Liver (tissue), 9 donors: ENCODE measurements around the gene DPYD. TPM values are rescaled to one million over a fixed set of nuclear protein-coding genes. Genes with fewer than 3 reads are reported as not detected.
A peak's percentile ranks its signal among the peaks of the same experiment; 100 is the strongest.

Source experiments
- DNase-seq: peaks from one replicate; pipeline ENCODE4 v3.0.0-alpha.2; 2017; ENCODE audit warnings: low spot score
- H3K27ac ChIP-seq, 2 donors: one replicate each; pipeline ENCODE4 v1.7.0; 2013; ENCODE audit warnings: inconsistent platforms in 2 of 2, low read length in 2 of 2, control low read depth in 1 of 2, low read depth in 1 of 2, mild to moderate bottlenecking in 1 of 2
- H3K27me3 ChIP-seq, 4 donors: one replicate each; pipeline versions ENCODE4 v1.6.1 to v1.7.0; 2013; ENCODE audit warnings: low read length in 3 of 4, inconsistent platforms in 1 of 4, mild to moderate bottlenecking in 1 of 4, moderate library complexity in 1 of 4; ENCODE audit not compliant: control insufficient read depth in 4 of 4, insufficient read depth in 4 of 4
- H3K36me3 ChIP-seq, 4 donors: one replicate each; pipeline versions ENCODE4 v1.6.1 to v1.7.0; 2013; ENCODE audit warnings: low read length in 3 of 4, mild to moderate bottlenecking in 3 of 4, low read depth in 1 of 4, moderate library complexity in 1 of 4; ENCODE audit not compliant: control insufficient read depth in 4 of 4, insufficient read depth in 3 of 4
- H3K4me1 ChIP-seq, 4 donors: one replicate each; pipeline versions ENCODE4 v1.6.1 to v1.7.0; 2013; ENCODE audit warnings: low read length in 3 of 4, mild to moderate bottlenecking in 3 of 4, moderate library complexity in 1 of 4; ENCODE audit not compliant: control insufficient read depth in 4 of 4, insufficient read depth in 4 of 4
- H3K4me3 ChIP-seq, 3 donors: one replicate each; pipeline versions ENCODE4 v1.6.1 to v1.7.0; 2013; ENCODE audit warnings: low read length in 3 of 3, control low read depth in 1 of 3, low read depth in 1 of 3, mild to moderate bottlenecking in 1 of 3
- H3K9ac ChIP-seq, 2 donors: one replicate each; pipeline ENCODE4 v1.7.0; 2013; ENCODE audit warnings: low read length in 2 of 2, mild to moderate bottlenecking in 2 of 2, moderate library complexity in 2 of 2, control low read depth in 1 of 2, low read depth in 1 of 2
- H3K9me3 ChIP-seq, 4 donors: one replicate each; pipeline versions ENCODE4 v1.6.1 to v1.7.0; 2013; ENCODE audit warnings: low read length in 3 of 4; ENCODE audit not compliant: control insufficient read depth in 4 of 4
- EGR1 ChIP-seq, 2 donors: IDR thresholded peaks; 2 replicates each; pipeline ENCODE4 v1.6.1; 2016 to 2018; ENCODE audit warnings: antibody characterized with exemption in 2 of 2, low read depth in 2 of 2
- FOXA1 ChIP-seq: IDR thresholded peaks from 2 replicates; pipeline ENCODE4 v1.6.1; 2016; ENCODE audit warnings: antibody characterized with exemption
- FOXA2 ChIP-seq: IDR thresholded peaks from 2 replicates; pipeline ENCODE4 v1.6.1; 2016; ENCODE audit warnings: antibody characterized with exemption
- GABPA ChIP-seq, 2 donors: IDR thresholded peaks in 1 of 2; conservative IDR thresholded peaks in 1 of 2; 2 replicates each; pipeline ENCODE4 v1.6.1; 2016; ENCODE audit warnings: antibody characterized with exemption in 2 of 2, mild to moderate bottlenecking in 1 of 2, moderate library complexity in 1 of 2
- HNF4A ChIP-seq, 2 donors: conservative IDR thresholded peaks; 2 replicates each; pipeline ENCODE4 v1.6.1; 2016; ENCODE audit warnings: antibody characterized with exemption in 2 of 2, mild to moderate bottlenecking in 2 of 2
- HNF4G ChIP-seq: IDR thresholded peaks from 2 replicates; pipeline ENCODE4 v1.6.1; 2016; ENCODE audit warnings: antibody characterized with exemption
- JUND ChIP-seq, 2 donors: IDR thresholded peaks; 2 replicates each; pipeline ENCODE4 v1.6.1; 2016; ENCODE audit warnings: antibody characterized with exemption in 2 of 2
- NR2F2 ChIP-seq: IDR thresholded peaks from 2 replicates; pipeline ENCODE4 v1.6.1; 2016; ENCODE audit warnings: antibody characterized with exemption
- RAD21 ChIP-seq, 2 donors: IDR thresholded peaks; 2 replicates each; pipeline ENCODE4 v1.6.1; 2016; ENCODE audit warnings: antibody characterized with exemption in 2 of 2, mild to moderate bottlenecking in 2 of 2
- RXRA ChIP-seq, 2 donors: IDR thresholded peaks; 2 replicates each; pipeline ENCODE4 v1.6.1; 2017 to 2018; ENCODE audit warnings: antibody characterized with exemption in 2 of 2, mild to moderate bottlenecking in 1 of 2
- SP1 ChIP-seq: IDR thresholded peaks from 2 replicates; pipeline ENCODE4 v1.6.1; 2018; ENCODE audit warnings: antibody characterized with exemption, mild to moderate bottlenecking
- TAF1 ChIP-seq: conservative IDR thresholded peaks from 2 replicates; pipeline ENCODE4 v1.6.1; 2016; ENCODE audit warnings: antibody characterized with exemption, mild to moderate bottlenecking
- YY1 ChIP-seq: IDR thresholded peaks from 2 replicates; pipeline ENCODE4 v1.6.1; 2016; ENCODE audit warnings: antibody characterized with exemption, mild to moderate bottlenecking
- WGBS: extraction: QIAGEN DNeasy Blood & Tissue Kit; methylation state at CpG from one replicate; pipeline ENCODE4 v1.1.7; 2013; 5-methylcytosine and 5-hydroxymethylcytosine counted together
- polyA plus RNA-seq, 2 donors: library from polyadenylated mRNA; stranded (reverse) in 1 of 2; unstranded in 1 of 2; fragments of 200-250 nt in 1 of 2; fragments of >200 nt in 1 of 2; fragmentation: Nextera tagmentation in 1 of 2; extraction: Ambion mirVana in 1 of 2; gene quantifications; one replicate each; pipeline versions ENCODE4 v1.2.1 to v1.2.3, GENCODE V29; 2013 to 2015
- total RNA-seq, 2 donors: library from RNA; depleted of rRNA; stranded (reverse); fragments of >200 nt; gene quantifications; one replicate each; pipeline ENCODE4 v1.2.3, GENCODE V29; 2014
- TF ChIP-seq, protein P1 (sequence below): IDR thresholded peaks from 2 replicates; pipeline ENCODE4 v1.6.1; 2016; ENCODE audit warnings: antibody characterized with exemption
- TF ChIP-seq, protein P2 (sequence below): fragments of 150-350 bp; IDR thresholded peaks from 2 replicates; pipeline ENCODE4 v1.5.1; 2017; ENCODE audit warnings: improper control_type of control experiment, low read depth, low read length; ENCODE audit not compliant: missing input control
- TF ChIP-seq, protein P3 (sequence below): IDR thresholded peaks from 2 replicates; pipeline ENCODE4 v1.6.1; 2016; ENCODE audit warnings: antibody characterized with exemption
- TF ChIP-seq, protein P4 (sequence below): IDR thresholded peaks from 2 replicates; pipeline ENCODE4 v1.6.1; 2016; ENCODE audit warnings: antibody characterized with exemption
- TF ChIP-seq, protein P5 (sequence below): IDR thresholded peaks from 2 replicates; pipeline ENCODE4 v1.6.1; 2016; ENCODE audit warnings: antibody characterized with exemption, mild to moderate bottlenecking
- donor health status: healthy.
- donor health status: healthy.
- donor health status: healthy.
- donor health status: healthy.
- donor health status: healthy.

The DPYD gene
- total and polyA plus RNA-seq, 4 donors, result 16.2 to 142 (median 47.0) TPM

DNA sequence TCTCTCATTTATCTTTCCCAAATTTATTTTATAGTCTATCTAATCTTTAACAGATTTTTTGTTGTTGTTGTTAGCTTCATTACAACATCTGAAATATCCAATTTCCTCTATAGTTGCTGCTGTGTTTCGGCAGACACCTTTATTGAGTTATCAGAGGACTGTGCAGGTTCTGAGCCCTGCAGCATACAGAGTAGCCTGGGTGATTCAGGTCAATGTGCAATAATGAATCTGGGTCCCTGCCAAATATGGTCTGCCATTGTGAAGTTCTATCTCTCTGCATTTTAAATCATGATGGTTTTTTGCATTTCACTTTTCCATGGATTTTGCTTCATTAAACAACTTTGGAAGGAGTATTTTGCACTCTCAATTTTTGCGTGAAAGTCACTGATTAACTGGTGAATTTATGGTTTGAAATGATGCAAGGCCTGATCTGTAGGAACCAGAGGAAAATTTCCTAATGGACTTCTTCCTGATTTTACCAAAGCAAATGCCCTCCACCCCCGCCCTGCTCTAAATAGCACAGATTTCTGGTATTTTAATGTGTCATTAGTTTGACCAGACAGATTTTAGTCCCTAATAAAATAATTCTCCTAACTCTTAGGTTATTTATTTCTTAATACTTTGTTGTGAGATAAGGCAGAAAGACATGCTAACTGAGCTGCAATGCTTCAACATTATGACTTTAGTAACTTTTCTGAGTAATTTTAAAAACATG lies 797.0 kb downstream of the DPYD start:
- peaks cover 0 to 5% (median 3%) of the 10 kb centered on the region in 4 donors for H3K36me3 ChIP-seq
- no peak overlapping the region for H3K27ac ChIP-seq
- DNase-seq, result no peak
- H3K27me3 ChIP-seq, result no peaks in the 10 kb centered on the region
- H3K4me3 ChIP-seq, result no peak overlapping the region
- H3K9me3 ChIP-seq, result no peaks in the 10 kb centered on the region
- no peaks in the 10 kb centered on the region for H3K4me1 ChIP-seq
- TF ChIP-seq EGR1 (IDR thresholded peaks at IDR 0.05; ENCODE audit: low read depth in 2 of 2), result no peak
- peak in 1 of 2 donors; percentile 13 for TF ChIP-seq HNF4A (conservative IDR thresholded peaks at IDR 0.05)
- TF ChIP-seq JUND (IDR thresholded peaks at IDR 0.05), result no peak
- 91% methylated on average over 3 of the region's 3 CpGs for WGBS
- no peak overlapping the region for H3K9ac ChIP-seq

DNA sequence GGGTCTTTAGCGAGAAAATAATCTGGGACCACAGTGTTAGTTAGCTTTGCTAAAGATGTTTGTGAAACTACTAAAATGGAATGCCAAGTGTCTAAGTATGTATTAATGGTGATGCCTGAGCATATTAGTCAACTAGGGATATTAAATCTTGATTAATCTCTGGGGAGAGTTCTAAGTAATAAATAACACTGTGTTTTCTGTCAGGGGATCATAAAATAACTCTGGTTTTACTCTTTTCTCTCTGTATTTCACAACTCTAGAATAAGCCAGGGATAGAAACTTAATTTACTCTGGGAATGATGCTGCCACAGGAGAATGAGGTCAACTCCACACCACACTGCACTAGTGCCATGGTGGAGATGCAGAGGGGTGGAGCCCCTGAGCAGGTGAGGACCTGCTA lies 800.0 kb downstream of the DPYD start:
- Histone ChIP-seq H3K27ac (no peak overlapping the region), H3K27me3 (no peaks in the 10 kb centered on the region), H3K9ac (no peak overlapping the region), H3K36me3 (peaks cover 2 to 5% (median 3%) of the 10 kb centered on the region in 4 donors), H3K4me3 (no peak overlapping the region), H3K4me1 (no peaks in the 10 kb centered on the region), H3K9me3 (no peaks in the 10 kb centered on the region)
- DNase-seq, result no peak
- TF ChIP-seq HNF4A (conservative IDR thresholded peaks at IDR 0.05), result no peak
- TF ChIP-seq, protein P1, sequence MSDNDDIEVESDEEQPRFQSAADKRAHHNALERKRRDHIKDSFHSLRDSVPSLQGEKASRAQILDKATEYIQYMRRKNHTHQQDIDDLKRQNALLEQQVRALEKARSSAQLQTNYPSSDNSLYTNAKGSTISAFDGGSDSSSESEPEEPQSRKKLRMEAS, result no peak
- no peak for TF ChIP-seq JUND (IDR thresholded peaks at IDR 0.05)
- no peak for TF ChIP-seq FOXA1
- TF ChIP-seq RAD21 (IDR thresholded peaks at IDR 0.05), result no peak
- no peak for TF ChIP-seq YY1
- TF ChIP-seq, protein P2, sequence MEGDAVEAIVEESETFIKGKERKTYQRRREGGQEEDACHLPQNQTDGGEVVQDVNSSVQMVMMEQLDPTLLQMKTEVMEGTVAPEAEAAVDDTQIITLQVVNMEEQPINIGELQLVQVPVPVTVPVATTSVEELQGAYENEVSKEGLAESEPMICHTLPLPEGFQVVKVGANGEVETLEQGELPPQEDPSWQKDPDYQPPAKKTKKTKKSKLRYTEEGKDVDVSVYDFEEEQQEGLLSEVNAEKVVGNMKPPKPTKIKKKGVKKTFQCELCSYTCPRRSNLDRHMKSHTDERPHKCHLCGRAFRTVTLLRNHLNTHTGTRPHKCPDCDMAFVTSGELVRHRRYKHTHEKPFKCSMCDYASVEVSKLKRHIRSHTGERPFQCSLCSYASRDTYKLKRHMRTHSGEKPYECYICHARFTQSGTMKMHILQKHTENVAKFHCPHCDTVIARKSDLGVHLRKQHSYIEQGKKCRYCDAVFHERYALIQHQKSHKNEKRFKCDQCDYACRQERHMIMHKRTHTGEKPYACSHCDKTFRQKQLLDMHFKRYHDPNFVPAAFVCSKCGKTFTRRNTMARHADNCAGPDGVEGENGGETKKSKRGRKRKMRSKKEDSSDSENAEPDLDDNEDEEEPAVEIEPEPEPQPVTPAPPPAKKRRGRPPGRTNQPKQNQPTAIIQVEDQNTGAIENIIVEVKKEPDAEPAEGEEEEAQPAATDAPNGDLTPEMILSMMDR, result no peak
- TF ChIP-seq EGR1 (IDR thresholded peaks at IDR 0.05; ENCODE audit: low read depth in 2 of 2), result no peak
- no peak for TF ChIP-seq SP1
- TF ChIP-seq, protein P3, sequence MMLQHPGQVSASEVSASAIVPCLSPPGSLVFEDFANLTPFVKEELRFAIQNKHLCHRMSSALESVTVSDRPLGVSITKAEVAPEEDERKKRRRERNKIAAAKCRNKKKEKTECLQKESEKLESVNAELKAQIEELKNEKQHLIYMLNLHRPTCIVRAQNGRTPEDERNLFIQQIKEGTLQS, result no peak
- no peak for TF ChIP-seq TAF1
- TF ChIP-seq GABPA (IDR thresholded peaks at IDR 0.05 in 1 of 2, conservative IDR thresholded peaks at IDR 0.05 in 1 of 2), result no peak
- no peak for TF ChIP-seq HNF4G
- TF ChIP-seq NR2F2, result no peak
- TF ChIP-seq RXRA (IDR thresholded peaks at IDR 0.05), result no peak
- TF ChIP-seq, protein P4, sequence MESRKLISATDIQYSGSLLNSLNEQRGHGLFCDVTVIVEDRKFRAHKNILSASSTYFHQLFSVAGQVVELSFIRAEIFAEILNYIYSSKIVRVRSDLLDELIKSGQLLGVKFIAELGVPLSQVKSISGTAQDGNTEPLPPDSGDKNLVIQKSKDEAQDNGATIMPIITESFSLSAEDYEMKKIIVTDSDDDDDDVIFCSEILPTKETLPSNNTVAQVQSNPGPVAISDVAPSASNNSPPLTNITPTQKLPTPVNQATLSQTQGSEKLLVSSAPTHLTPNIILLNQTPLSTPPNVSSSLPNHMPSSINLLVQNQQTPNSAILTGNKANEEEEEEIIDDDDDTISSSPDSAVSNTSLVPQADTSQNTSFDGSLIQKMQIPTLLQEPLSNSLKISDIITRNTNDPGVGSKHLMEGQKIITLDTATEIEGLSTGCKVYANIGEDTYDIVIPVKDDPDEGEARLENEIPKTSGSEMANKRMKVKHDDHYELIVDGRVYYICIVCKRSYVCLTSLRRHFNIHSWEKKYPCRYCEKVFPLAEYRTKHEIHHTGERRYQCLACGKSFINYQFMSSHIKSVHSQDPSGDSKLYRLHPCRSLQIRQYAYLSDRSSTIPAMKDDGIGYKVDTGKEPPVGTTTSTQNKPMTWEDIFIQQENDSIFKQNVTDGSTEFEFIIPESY, result no peak
- no peak for TF ChIP-seq FOXA2
- TF ChIP-seq, protein P5, sequence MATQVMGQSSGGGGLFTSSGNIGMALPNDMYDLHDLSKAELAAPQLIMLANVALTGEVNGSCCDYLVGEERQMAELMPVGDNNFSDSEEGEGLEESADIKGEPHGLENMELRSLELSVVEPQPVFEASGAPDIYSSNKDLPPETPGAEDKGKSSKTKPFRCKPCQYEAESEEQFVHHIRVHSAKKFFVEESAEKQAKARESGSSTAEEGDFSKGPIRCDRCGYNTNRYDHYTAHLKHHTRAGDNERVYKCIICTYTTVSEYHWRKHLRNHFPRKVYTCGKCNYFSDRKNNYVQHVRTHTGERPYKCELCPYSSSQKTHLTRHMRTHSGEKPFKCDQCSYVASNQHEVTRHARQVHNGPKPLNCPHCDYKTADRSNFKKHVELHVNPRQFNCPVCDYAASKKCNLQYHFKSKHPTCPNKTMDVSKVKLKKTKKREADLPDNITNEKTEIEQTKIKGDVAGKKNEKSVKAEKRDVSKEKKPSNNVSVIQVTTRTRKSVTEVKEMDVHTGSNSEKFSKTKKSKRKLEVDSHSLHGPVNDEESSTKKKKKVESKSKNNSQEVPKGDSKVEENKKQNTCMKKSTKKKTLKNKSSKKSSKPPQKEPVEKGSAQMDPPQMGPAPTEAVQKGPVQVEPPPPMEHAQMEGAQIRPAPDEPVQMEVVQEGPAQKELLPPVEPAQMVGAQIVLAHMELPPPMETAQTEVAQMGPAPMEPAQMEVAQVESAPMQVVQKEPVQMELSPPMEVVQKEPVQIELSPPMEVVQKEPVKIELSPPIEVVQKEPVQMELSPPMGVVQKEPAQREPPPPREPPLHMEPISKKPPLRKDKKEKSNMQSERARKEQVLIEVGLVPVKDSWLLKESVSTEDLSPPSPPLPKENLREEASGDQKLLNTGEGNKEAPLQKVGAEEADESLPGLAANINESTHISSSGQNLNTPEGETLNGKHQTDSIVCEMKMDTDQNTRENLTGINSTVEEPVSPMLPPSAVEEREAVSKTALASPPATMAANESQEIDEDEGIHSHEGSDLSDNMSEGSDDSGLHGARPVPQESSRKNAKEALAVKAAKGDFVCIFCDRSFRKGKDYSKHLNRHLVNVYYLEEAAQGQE, result no peak
- 99% methylated on average over 1 of the region's 1 CpG for WGBS
